Activated T-cell treated with anti-CD3 and anti-CD28 coated beads, Interleukin-2, amount 50 U/mL, for 48 hours (primary cell): ENCODE data around the gene CLIC4.
"Not testable (repeated sequence)": the region's sequence is repeated elsewhere in the genome, so short reads cannot be mapped to it uniquely, and the experiment has no call there.

Experiments used
- DNase-seq, 2 experiments: peaks; one replicate each; pipeline ENCODE4 v3.0.0-alpha.2; 2020

Gene CLIC4

GRCh38 chr1:24748191-24749121 lies 3.2 kb downstream of the CLIC4 start:
- DNase-seq: no peak

- no peak for DNase-seq
These were observed 4.0 kb downstream of the CLIC4 start for GRCh38 chr1:24749252-24749651.

- no peak for DNase-seq
These were observed 4.6 kb downstream of the CLIC4 start for GRCh38 chr1:24749886-24750285.

GRCh38 chr1:24751833-24752232 lies 6.6 kb downstream of the CLIC4 start:
- DNase-seq: no peak

- DNase-seq: no peak
These were observed 7.1 kb downstream of the CLIC4 start for GRCh38 chr1:24752305-24752704.

GRCh38 chr1:24754229-24754628 lies 9.0 kb downstream of the CLIC4 start:
- DNase-seq: no peak

GRCh38 chr1:24755323-24755722 lies 10.1 kb downstream of the CLIC4 start:
- not testable (repeated sequence) for DNase-seq

- no peak for DNase-seq
These were observed 11.1 kb downstream of the CLIC4 start for GRCh38 chr1:24756395-24756794.

GRCh38 chr1:24759492-24759891 lies 14.2 kb downstream of the CLIC4 start:
- DNase-seq: no peak

- DNase-seq: no peak
These were observed 16.3 kb downstream of the CLIC4 start for GRCh38 chr1:24761582-24761981.

GRCh38 chr1:24762133-24762676 lies 17.0 kb downstream of the CLIC4 start:
- no peak for DNase-seq

- DNase-seq: no peak
These were observed 18.4 kb downstream of the CLIC4 start for GRCh38 chr1:24763671-24764070.

- DNase-seq: no peak
These were observed 19.2 kb downstream of the CLIC4 start for GRCh38 chr1:24764439-24764838.

- no peak for DNase-seq
These were observed 19.6 kb downstream of the CLIC4 start for GRCh38 chr1:24764848-24765247.

GRCh38 chr1:24765308-24765988 lies 20.2 kb downstream of the CLIC4 start:
- no peak for DNase-seq

GRCh38 chr1:24767351-24767750 lies 22.1 kb downstream of the CLIC4 start:
- no peak for DNase-seq

GRCh38 chr1:24768873-24769605 lies 23.8 kb downstream of the CLIC4 start:
- DNase-seq: no peak

GRCh38 chr1:24769656-24770651 lies 24.7 kb downstream of the CLIC4 start:
- DNase-seq: no peak

- DNase-seq: no peak
These were observed 25.6 kb downstream of the CLIC4 start for GRCh38 chr1:24770881-24771280.

GRCh38 chr1:24771574-24771973 lies 26.3 kb downstream of the CLIC4 start:
- DNase-seq: no peak

GRCh38 chr1:24773618-24774017 lies 28.4 kb downstream of the CLIC4 start:
- no peak for DNase-seq

GRCh38 chr1:24775348-24775747 lies 30.1 kb downstream of the CLIC4 start:
- DNase-seq: no peak
